C4-2B (cell line): Measurements from ENCODE around the gene MBOAT1.

Experiments
- ZFX ChIP-seq: fragments of 450-650 bp; IDR thresholded peaks from 2 replicates; pipeline ENCODE4 v1.6.1; 2017
- TF ChIP-seq, protein P1 (sequence below): fragments of 450-650 bp; conservative IDR thresholded peaks from 2 replicates; pipeline ENCODE4 v1.5.1; 2017; ENCODE audit warnings: mild to moderate bottlenecking

DNA sequence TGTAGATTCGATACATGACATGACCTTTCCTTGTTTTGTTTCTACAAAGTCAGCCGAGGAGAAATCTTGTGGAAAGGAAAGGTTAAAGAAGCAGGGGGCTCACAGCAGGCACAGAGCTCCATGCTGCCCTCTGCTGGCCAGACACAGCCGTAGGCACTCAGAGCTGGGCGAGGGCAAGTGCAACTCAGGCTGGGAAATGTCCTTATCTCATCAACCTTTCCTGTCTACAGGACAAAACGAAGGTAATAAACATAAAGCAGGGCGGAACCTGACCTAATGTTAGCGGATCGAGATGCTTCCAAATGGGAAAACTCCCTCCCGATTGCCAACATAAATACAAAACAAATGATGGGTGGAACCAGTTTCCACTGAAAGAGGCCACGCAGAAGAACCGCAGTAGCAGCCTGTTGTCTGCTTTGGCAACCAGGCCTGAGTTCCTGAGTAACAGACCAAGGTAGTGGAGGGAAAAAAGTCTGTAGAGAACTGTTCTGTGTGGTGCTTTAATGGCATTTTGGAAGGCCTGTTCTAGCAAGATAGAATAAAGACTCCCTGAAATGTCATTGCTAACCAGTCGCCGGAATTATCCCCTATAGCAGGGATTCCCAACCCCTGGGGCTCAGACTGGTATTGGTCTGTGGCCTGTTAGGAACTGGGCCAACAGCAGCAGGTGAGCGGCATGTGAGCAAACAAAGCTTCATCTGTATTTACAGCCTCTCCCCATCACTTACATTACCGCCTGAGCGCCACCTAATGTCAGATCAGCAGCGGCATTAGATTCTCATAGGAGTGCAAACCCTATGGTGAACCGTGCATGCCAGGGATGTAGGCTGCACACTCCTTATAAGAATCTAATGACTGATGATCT, 85.2 kb downstream of the MBOAT1 start:
- TF ChIP-seq, protein P1, sequence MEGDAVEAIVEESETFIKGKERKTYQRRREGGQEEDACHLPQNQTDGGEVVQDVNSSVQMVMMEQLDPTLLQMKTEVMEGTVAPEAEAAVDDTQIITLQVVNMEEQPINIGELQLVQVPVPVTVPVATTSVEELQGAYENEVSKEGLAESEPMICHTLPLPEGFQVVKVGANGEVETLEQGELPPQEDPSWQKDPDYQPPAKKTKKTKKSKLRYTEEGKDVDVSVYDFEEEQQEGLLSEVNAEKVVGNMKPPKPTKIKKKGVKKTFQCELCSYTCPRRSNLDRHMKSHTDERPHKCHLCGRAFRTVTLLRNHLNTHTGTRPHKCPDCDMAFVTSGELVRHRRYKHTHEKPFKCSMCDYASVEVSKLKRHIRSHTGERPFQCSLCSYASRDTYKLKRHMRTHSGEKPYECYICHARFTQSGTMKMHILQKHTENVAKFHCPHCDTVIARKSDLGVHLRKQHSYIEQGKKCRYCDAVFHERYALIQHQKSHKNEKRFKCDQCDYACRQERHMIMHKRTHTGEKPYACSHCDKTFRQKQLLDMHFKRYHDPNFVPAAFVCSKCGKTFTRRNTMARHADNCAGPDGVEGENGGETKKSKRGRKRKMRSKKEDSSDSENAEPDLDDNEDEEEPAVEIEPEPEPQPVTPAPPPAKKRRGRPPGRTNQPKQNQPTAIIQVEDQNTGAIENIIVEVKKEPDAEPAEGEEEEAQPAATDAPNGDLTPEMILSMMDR = peak; percentile 98
- no peak for TF ChIP-seq ZFX
